Activated CD4-positive, CD25-positive, alpha-beta regulatory T cell (primary cell): Measurements from ENCODE around the gene CCDC28A.

ENCODE experiments used
- DNase-seq, 4 experiments: peaks; one replicate each; lab custom pipeline; 2025; lab: John Stamatoyannopoulos, UW

CCDC28A gene

GRCh38 chr6:138833816-138834539 is 60.4 kb downstream of the CCDC28A start:
- DNase-seq: no peak

DNA sequence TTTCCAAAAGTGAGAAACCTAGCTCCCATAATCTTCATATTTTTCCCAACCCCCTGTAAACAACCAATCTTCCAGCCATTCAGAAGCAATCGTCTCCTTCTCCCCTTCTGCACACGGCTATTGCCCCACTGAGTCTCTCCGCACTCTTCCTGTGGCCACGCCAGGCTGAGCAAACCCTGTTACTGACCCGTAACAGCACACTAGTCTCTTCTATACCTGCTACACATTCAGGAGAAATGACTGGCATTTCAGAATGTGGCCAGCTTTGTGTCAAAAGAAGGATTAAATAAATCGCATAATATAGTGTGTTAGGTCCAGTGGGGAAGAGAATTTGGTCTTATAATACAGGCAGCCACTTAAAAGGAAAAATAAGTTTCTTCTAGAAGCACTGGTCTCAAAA is 63.7 kb downstream of the CCDC28A start:
- DNase-seq: no peak
